Thyroid gland (tissue), 4 donors: ENCODE data around the gene TSHZ1. TPM values are rescaled to one million over a fixed set of nuclear protein-coding genes. Genes with fewer than 3 reads are reported as not detected.
"Not testable (repeated sequence)": the region's sequence is repeated elsewhere in the genome, so short reads cannot be mapped to it uniquely, and the experiment has no call there.

ENCODE experiments used
- DNase-seq, 2 donors: peaks; one replicate each; pipeline ENCODE4 v3.0.0-alpha.2; 2019
- H3K27ac ChIP-seq, 3 donors: fragments of 200-600 bp; sonication (generic); 1 replicate in 2 of 3; 2 replicates in 1 of 3; pipeline ENCODE4 v1.5.1; 2016 to 2019; ENCODE audit warnings: mild to moderate bottlenecking in 1 of 3, moderate library complexity in 1 of 3
- H3K27me3 ChIP-seq: fragments of 200-600 bp; sonication (generic); one replicate; pipeline ENCODE4 v1.5.1; 2019
- H3K36me3 ChIP-seq, 2 donors: fragments of 200-600 bp; sonication (generic); one replicate each; pipeline ENCODE4 v1.5.1; 2016 to 2019
- H3K4me1 ChIP-seq, 2 donors: fragments of 200-600 bp; sonication (generic); one replicate each; pipeline ENCODE4 v1.5.1; 2017 to 2019
- H3K4me3 ChIP-seq, 3 donors: fragments of 200-600 bp; sonication (generic); replicated peaks in 1 of 3; 1 replicate in 2 of 3; 2 replicates in 1 of 3; pipeline ENCODE4 v1.5.1; 2016; ENCODE audit warnings: mild to moderate bottlenecking in 1 of 3
- H3K9me3 ChIP-seq: fragments of 200-600 bp; sonication (generic); one replicate; pipeline ENCODE4 v1.5.1; 2017
- CTCF ChIP-seq, 6 experiments: fragments of 200-600 bp in 3 of 6; fragments of 450-650 bp in 3 of 6; sonication (generic) in 3 of 6; IDR thresholded peaks; one replicate each; pipeline ENCODE4 v1.5.1; 2016 to 2019; ENCODE audit warnings: antibody characterized with exemption in 6 of 6, mild to moderate bottlenecking in 2 of 6, inconsistent platforms in 1 of 6, moderate library complexity in 1 of 6
- POLR2A ChIP-seq, 2 donors: fragments of 450-650 bp; IDR thresholded peaks; one replicate each; pipeline ENCODE4 v1.6.1; 2017; ENCODE audit warnings: antibody characterized with exemption in 2 of 2, mild to moderate bottlenecking in 2 of 2, moderate library complexity in 1 of 2
- WGBS, 2 donors: methylation state at CpG; one replicate each; pipeline ENCODE4 v1.1.5; 2017; 5-methylcytosine and 5-hydroxymethylcytosine counted together
- intact Hi-C: fragments of 100-400 bp; cut with DNase I; formaldehyde crosslinking; loops from one replicate; pipeline ENCODE4 v1.15.1; 2023
- total RNA-seq, 4 donors: library from RNA; depleted of rRNA; stranded (reverse); fragments of >200 nt; gene quantifications; one replicate each; pipeline ENCODE4 v1.2.3, GENCODE V29; 2016

The TSHZ1 gene
- total RNA-seq, 4 donors from 2014 or later: 17.9 to 22.2 (median 19.0) TPM

GRCh38 chr18:75323821-75324585 is 113.4 kb downstream of the TSHZ1 start:
- Histone ChIP-seq H3K9me3 (no peaks in the 10 kb centered on the region), H3K4me1 (no peaks in the 10 kb centered on the region), H3K27me3 (no peaks in the 10 kb centered on the region), H3K27ac (no peak overlapping the region), H3K36me3 (no peaks in the 10 kb centered on the region), H3K4me3 (no peak overlapping the region)
- intact Hi-C loops: no loop called here
- TF ChIP-seq POLR2A (IDR thresholded peaks at IDR 0.05) (no peak), CTCF (IDR thresholded peaks at IDR 0.05) (no peak)
- WGBS, 2 donors: 66 to 71% methylated on average over 8 of the region's 8 CpGs
- no peak for DNase-seq

GRCh38 chr18:75324686-75325257 is 114.2 kb downstream of the TSHZ1 start:
- TF ChIP-seq CTCF (IDR thresholded peaks at IDR 0.05) (no peak), POLR2A (IDR thresholded peaks at IDR 0.05) (no peak)
- Histone ChIP-seq H3K4me3 (no peak overlapping the region), H3K27me3 (no peaks in the 10 kb centered on the region), H3K4me1 (no peaks in the 10 kb centered on the region), H3K27ac (no peak overlapping the region), H3K9me3 (no peaks in the 10 kb centered on the region), H3K36me3 (no peaks in the 10 kb centered on the region)
- intact Hi-C loops: no loop called here
- 80 to 92% methylated on average over 2 of the region's 2 CpGs for WGBS, 2 donors
- no peak for DNase-seq

GRCh38 chr18:75329753-75330152 is 119.2 kb downstream of the TSHZ1 start:
- H3K4me1 ChIP-seq, H3K9me3 ChIP-seq, H3K4me3 ChIP-seq, intact Hi-C loops, DNase-seq, H3K36me3 ChIP-seq, H3K27me3 ChIP-seq, H3K27ac ChIP-seq: not testable (repeated sequence)
- WGBS, 2 donors: 93 to 95% methylated on average over 2 of the region's 2 CpGs

GRCh38 chr18:75330308-75330707 is 119.7 kb downstream of the TSHZ1 start:
- WGBS, 2 donors: 93 to 95% methylated on average over 3 of the region's 3 CpGs
- Histone ChIP-seq H3K27ac (no peak overlapping the region), H3K36me3 (no peaks in the 10 kb centered on the region), H3K4me1 (no peaks in the 10 kb centered on the region), H3K9me3 (no peaks in the 10 kb centered on the region), H3K4me3 (no peak overlapping the region), H3K27me3 (no peaks in the 10 kb centered on the region)
- intact Hi-C loops: no loop called here
- no peak for TF ChIP-seq POLR2A (IDR thresholded peaks at IDR 0.05)
- no peak for TF ChIP-seq CTCF (IDR thresholded peaks at IDR 0.05)
- DNase-seq: no peak

- Histone ChIP-seq H3K4me3 (no peak overlapping the region), H3K36me3 (no peaks in the 10 kb centered on the region), H3K27me3 (no peaks in the 10 kb centered on the region), H3K27ac (no peak overlapping the region), H3K4me1 (no peaks in the 10 kb centered on the region), H3K9me3 (no peaks in the 10 kb centered on the region)
- 90 to 94% methylated on average over 3 to 5 of the region's 5 CpGs for WGBS, 2 donors
- DNase-seq: no peak
- intact Hi-C loops: no loop called here
- TF ChIP-seq POLR2A (IDR thresholded peaks at IDR 0.05) (no peak), CTCF (IDR thresholded peaks at IDR 0.05) (no peak)
Measured at GRCh38 chr18:75334869-75335268, 124.3 kb downstream of the TSHZ1 start.
